ENCODE data around the gene ADORA1.

GRCh38 chr1:203211812-203212211 is 84.3 kb downstream of the ADORA1 start:
- TF ChIP-seq CTCF (IDR thresholded peaks at IDR 0.05) = no peak
- TF ChIP-seq POLR2A (IDR thresholded peaks at IDR 0.05) = no peak

All from Peyer's patch (tissue), 4 donors.